Heart right ventricle (tissue), 16 donors: ENCODE measurements around the gene SULT1A1. TPM values are rescaled to one million over a fixed set of nuclear protein-coding genes. Genes with fewer than 3 reads are reported as not detected.
A peak's percentile ranks its signal among the peaks of the same experiment; 100 is the strongest.

Experiments used
- ATAC-seq, 8 donors: fragments of 200-7000 bp; cut with Tn5 transposase; one replicate each; pipeline ENCODE4 v1.9.1; 2020; ENCODE audit warnings: mild to moderate bottlenecking in 8 of 8, moderate library complexity in 8 of 8, moderate number of reproducible peaks in 1 of 8
- DNase-seq, 2 donors: peaks; one replicate each; pipeline ENCODE4 v3.0.0-alpha.2; 2020
- H3K27ac ChIP-seq, 10 donors: fragments of 200-600 bp; sonication (generic) in 2 of 10; one replicate each; pipeline versions ENCODE4 v1.5.0 to v1.8.0; 2020 to 2022; ENCODE audit warnings: mild to moderate bottlenecking in 3 of 10
- H3K27me3 ChIP-seq, 7 donors: fragments of 200-600 bp; one replicate each; pipeline ENCODE4 v1.8.0; 2021 to 2022; ENCODE audit warnings: mild to moderate bottlenecking in 2 of 7
- H3K36me3 ChIP-seq, 9 donors: fragments of 200-600 bp; sonication (generic) in 1 of 9; one replicate each; pipeline versions ENCODE4 v1.5.0 to v1.8.0; 2020 to 2022; ENCODE audit warnings: mild to moderate bottlenecking in 2 of 9
- H3K4me1 ChIP-seq, 9 donors: fragments of 200-600 bp; sonication (generic) in 1 of 9; one replicate each; pipeline versions ENCODE4 v1.5.0 to v1.8.0; 2020 to 2022; ENCODE audit warnings: mild to moderate bottlenecking in 4 of 9
- H3K4me3 ChIP-seq, 10 donors: fragments of 200-600 bp; sonication (generic) in 2 of 10; one replicate each; pipeline versions ENCODE4 v1.5.0 to v1.8.0; 2020 to 2022; ENCODE audit warnings: mild to moderate bottlenecking in 7 of 10, moderate library complexity in 2 of 10
- H3K9me3 ChIP-seq, 11 donors: fragments of 200-600 bp in 10 of 11; sonication (generic) in 2 of 11; one replicate each; pipeline versions ENCODE4 v1.5.0 to v1.8.0; 2013 to 2022; ENCODE audit warnings: mild to moderate bottlenecking in 2 of 11, control low read depth in 1 of 11, moderate library complexity in 1 of 11
- CTCF ChIP-seq, 9 donors: fragments of 200-600 bp; sonication (generic) in 2 of 9; IDR thresholded peaks; one replicate each; pipeline versions ENCODE4 v1.5.0 to v1.8.0; 2021 to 2022; ENCODE audit warnings: antibody characterized with exemption in 9 of 9, mild to moderate bottlenecking in 5 of 9, moderate library complexity in 1 of 9
- WGBS, 2 donors: extraction: QIAGEN DNeasy Blood & Tissue Kit; methylation state at CpG; one replicate each; pipeline ENCODE4 v1.1.7; 2013; ENCODE audit warnings: inconsistent platforms in 1 of 2; 5-methylcytosine and 5-hydroxymethylcytosine counted together
- intact Hi-C, 10 donors: fragments of 100-400 bp; cut with DNase I; formaldehyde crosslinking; loops; one replicate each; pipeline versions ENCODE4 v1.11.1 to v1.14.2; 2022
- polyA plus RNA-seq, 2 donors: library from polyadenylated mRNA; stranded (reverse); fragments of 200-250 nt; gene quantifications; one replicate each; pipeline ENCODE4 v1.2.3, GENCODE V29; 2013
- total RNA-seq, 10 donors: library from RNA; stranded (reverse); fragmentation: NEBNext Ultra II Directional in 3 of 10; extraction: Animal tissue kit (Norgen Biotek cat#: 25700) in 3 of 10; gene quantifications; one replicate each; pipeline versions ENCODE4 v1.2.1 to v1.2.4, GENCODE V29; 2021 to 2023
- donor health status: Arrhythmogenic right ventricular cardiomyopathy.
- donor health status: ischemic (EF 13 %, LVEDD 7.1; RV severe dilation, severe dysfunction).
- donor health status: healthy with polysubstance abuse.
- donor health status: DM: no; HTN: yes; CAD: no.
- donor health status: DM: no; HTN: no; CAD: no.
- donor health status: ischemic (EF 25% LVEDD 6.9; RV normal size, moderate dysfunction).
- donor health status: ischemic (EF 25% LVEDD 5.7; RV mildly dilated, moderate dysfunction).
- donor health status: healthy.
- donor health status: DM: yes; HTN: yes; CAD: no.
- donor health status: Ischemic cardiomyopathy.
- donor health status: ischemic (EF 35%, LVEDD 5.7; RV mildly dilated, moderate dysfunction).
- donor health status: nonischemic (EF 11% LVEDD 7.7; RV severe dilation, severe dysfunction).
- donor health status: DM: yes; HTN: yes; CAD: no.
- donor health status: PGD.
- donor health status: ischemic (EF 29% LVEDD 5.4; RV normal size, mild dysfunction).
- donor health status: nonischemic (EF 23%, LVEDD 6.1; RV moderate dilation, normal function).

The SULT1A1 gene
- total and polyA plus RNA-seq, 12 donors = 8.3 to 25.3 (median 14.5) TPM

- no peak overlapping the region for H3K4me3 ChIP-seq
- 52 to 53% methylated on average over 7 of the region's 7 CpGs for WGBS, 2 donors
- peaks cover 0 to 6% (median 0%) of the 10 kb centered on the region in 11 donors for H3K9me3 ChIP-seq
- H3K4me1 ChIP-seq = peaks cover 4 to 17% (median 13%) of the 10 kb centered on the region in 9 donors
- ATAC-seq (peak in 6 of 8 donors; percentile 6 to 49 (median 44)), DNase-seq (no peak)
- H3K27me3 ChIP-seq = no peaks in the 10 kb centered on the region
- peaks cover 0 to 35% (median 7%) of the 10 kb centered on the region in 9 donors for H3K36me3 ChIP-seq
- intact Hi-C loops = no loop called here
- peak overlapping the region in 2 of 10 donors; percentile 25 to 35 for H3K27ac ChIP-seq
- TF ChIP-seq CTCF (IDR thresholded peaks at IDR 0.05) = no peak
Observed at GRCh38 chr16:28561557-28562187, 48.2 kb downstream of the SULT1A1 start.

- no peak for TF ChIP-seq CTCF (IDR thresholded peaks at IDR 0.05)
- Histone ChIP-seq H3K27ac (no peak overlapping the region), H3K4me1 (peaks cover 12 to 36% (median 23%) of the 10 kb centered on the region in 9 donors), H3K36me3 (peaks cover 0 to 40% (median 7%) of the 10 kb centered on the region in 9 donors), H3K27me3 (no peaks in the 10 kb centered on the region), H3K4me3 (no peak overlapping the region), H3K9me3 (no peaks in the 10 kb centered on the region)
- DNase-seq = no peak
- whole genome bisulfite sequencing, 2 donors = 74 to 85% methylated on average over 3 of the region's 3 CpGs
- intact Hi-C loops = loop anchor here in 1 of 10 donors (10.0 kb wide), 2 partner anchors 64 to 386 kb away; partner anchors contain the start of genes APOBR and CLN3
- no peak for ATAC-seq
Observed at GRCh38 chr16:28558456-28558855, 51.4 kb downstream of the SULT1A1 start.

- no peak for ATAC-seq
- no peaks in the 10 kb centered on the region for H3K9me3 ChIP-seq
- no peak for TF ChIP-seq CTCF (IDR thresholded peaks at IDR 0.05)
- DNase-seq = no peak
- no peaks in the 10 kb centered on the region for H3K27me3 ChIP-seq
- 71 to 81% methylated on average over 2 of the region's 2 CpGs for WGBS, 2 donors
- peaks cover 0 to 40% (median 7%) of the 10 kb centered on the region in 9 donors for H3K36me3 ChIP-seq
- intact Hi-C loops = loop anchor here in 1 of 10 donors (10.0 kb wide), 2 partner anchors 62 to 388 kb away; partner anchors contain the start of genes APOBR and CLN3
- H3K4me3 ChIP-seq = no peak overlapping the region
- no peak overlapping the region for H3K27ac ChIP-seq
- H3K4me1 ChIP-seq = peaks cover 8 to 38% (median 21%) of the 10 kb centered on the region in 9 donors
Observed at GRCh38 chr16:28556914-28557320, 52.9 kb downstream of the SULT1A1 start.

- intact Hi-C loops = loop anchor here in 2 of 10 donors (2.0 to 10.0 kb wide), 3 partner anchors 61 to 389 kb away; partner anchors contain the start of genes APOBR (in 1 of the 2) and CLN3 (in 1 of the 2)
Observed at GRCh38 chr16:28555561-28555960, 54.3 kb downstream of the SULT1A1 start.

More at GRCh38 chr16:28555561-28555960, 54.3 kb downstream of the SULT1A1 start:
- Histone ChIP-seq H3K27ac (no peak overlapping the region), H3K4me3 (no peak overlapping the region), H3K27me3 (no peaks in the 10 kb centered on the region), H3K9me3 (no peaks in the 10 kb centered on the region), H3K4me1 (peaks cover 4 to 32% (median 11%) of the 10 kb centered on the region in 9 donors), H3K36me3 (peaks cover 0 to 40% (median 7%) of the 10 kb centered on the region in 9 donors)
- 82 to 95% methylated on average over 2 of the region's 2 CpGs for WGBS, 2 donors
- DNase-seq = no peak
- no peak for TF ChIP-seq CTCF (IDR thresholded peaks at IDR 0.05)
- no peak for ATAC-seq

Other genes starting within 250 kb of the SULT1A1 start
- 1 to 10 TPM in 3 of 10 donors, under 1 TPM in 5, not detected in 2; 0.25 to 1.8 (median 0.72) TPM for gene NPIPB6, start 246.5 kb downstream of the SULT1A1 start, total RNA-seq
- under 1 TPM; 0.12 to 0.22 TPM for gene NPIPB6, start 246.5 kb downstream of the SULT1A1 start, polyA plus RNA-seq
- gene EIF3CL, start 206.2 kb downstream of the SULT1A1 start, total RNA-seq = 100 to 1,000 TPM in 1 of 10 donors, 10 to 100 TPM in 9; 10.3 to 103 (median 47.2) TPM
- gene EIF3CL, start 206.2 kb downstream of the SULT1A1 start, polyA plus RNA-seq = 10 to 100 TPM; 41.0 to 96.8 TPM
- not detected for gene NPIPB7, start 137.7 kb downstream of the SULT1A1 start, total RNA-seq
- not detected for gene NPIPB7, start 137.7 kb downstream of the SULT1A1 start, polyA plus RNA-seq
- gene CLN3, start 118.0 kb downstream of the SULT1A1 start, total RNA-seq = 10 to 100 TPM in 7 of 10 donors, 1 to 10 TPM in 3; 6.5 to 17.6 (median 10.8) TPM
- gene CLN3, start 118.0 kb downstream of the SULT1A1 start, polyA plus RNA-seq = 10 to 100 TPM; 10.2 to 21.2 TPM
- 1 to 10 TPM in 1 of 10 donors, under 1 TPM in 9; 0.15 to 2.3 (median 0.56) TPM for gene APOBR, start 115.4 kb downstream of the SULT1A1 start, total RNA-seq
- under 1 TPM; 0.51 to 0.94 TPM for gene APOBR, start 115.4 kb downstream of the SULT1A1 start, polyA plus RNA-seq
- gene IL27, start 103.2 kb downstream of the SULT1A1 start, total RNA-seq = under 1 TPM in 1 of 10 donors, not detected in 9; 0.49 TPM
- gene IL27, start 103.2 kb downstream of the SULT1A1 start, polyA plus RNA-seq = under 1 TPM in 1 of 2 donors, not detected in 1; 0.04 TPM
- 10 to 100 TPM; 16.7 to 58.1 (median 27.9) TPM for gene NUPR1, start 71.1 kb downstream of the SULT1A1 start, total RNA-seq
- 10 to 100 TPM; 62.9 to 74.4 TPM for gene NUPR1, start 71.1 kb downstream of the SULT1A1 start, polyA plus RNA-seq
- 10 to 100 TPM; 11.1 to 20.9 (median 13.6) TPM for gene SGF29, start 56.1 kb downstream of the SULT1A1 start, total RNA-seq
- gene SGF29, start 56.1 kb downstream of the SULT1A1 start, polyA plus RNA-seq = 10 to 100 TPM; 17.1 to 35.1 TPM
- 1 to 10 TPM in 2 of 10 donors, under 1 TPM in 8; 0.24 to 1.7 (median 0.64) TPM for gene SULT1A2, start 13.0 kb downstream of the SULT1A1 start, total RNA-seq
- 1 to 10 TPM in 1 of 2 donors, under 1 TPM in 1; 0.28 to 1.2 TPM for gene SULT1A2, start 13.0 kb downstream of the SULT1A1 start, polyA plus RNA-seq
- gene NPIPB8, start 28.0 kb upstream of the SULT1A1 start, total RNA-seq = under 1 TPM in 1 of 10 donors, not detected in 9; 0.61 TPM
- not detected for gene NPIPB8, start 28.0 kb upstream of the SULT1A1 start, polyA plus RNA-seq
- gene EIF3C, start 101.4 kb upstream of the SULT1A1 start, total RNA-seq = 100 to 1,000 TPM; 256 to 544 (median 401) TPM
- gene EIF3C, start 101.4 kb upstream of the SULT1A1 start, polyA plus RNA-seq = 1,000 to 10,000 TPM in 1 of 2 donors, 100 to 1,000 TPM in 1; 549 to 1,102 TPM
- 1 to 10 TPM in 1 of 10 donors, under 1 TPM in 4, not detected in 5; 0.22 to 1.3 (median 0.59) TPM for gene NPIPB9, start 141.7 kb upstream of the SULT1A1 start, total RNA-seq
- gene NPIPB9, start 141.7 kb upstream of the SULT1A1 start, polyA plus RNA-seq = 1 to 10 TPM in 1 of 2 donors, under 1 TPM in 1; 0.10 to 1.4 TPM
- gene ATXN2L, start 213.0 kb upstream of the SULT1A1 start, total RNA-seq = 10 to 100 TPM; 37.4 to 66.2 (median 45.9) TPM
- gene ATXN2L, start 213.0 kb upstream of the SULT1A1 start, polyA plus RNA-seq = 10 to 100 TPM; 36.0 to 99.9 TPM
- gene TUFM, start 236.3 kb upstream of the SULT1A1 start, total RNA-seq = 100 to 1,000 TPM; 193 to 250 (median 236) TPM
- gene TUFM, start 236.3 kb upstream of the SULT1A1 start, polyA plus RNA-seq = 100 to 1,000 TPM; 286 to 362 TPM